KMS-11 (cell line): Measurements from ENCODE around the gene UPB1.
A peak's percentile ranks its signal among the peaks of the same experiment; 100 is the strongest.

Source experiments
- H2AFZ ChIP-seq: fragments of 200-600 bp; sonication (generic); 2 replicates; pipeline ENCODE4 v1.6.1; 2016; ENCODE audit warnings: antibody characterized with exemption, mixed run types, low read depth
- H3K27ac ChIP-seq: fragments of 200-600 bp; sonication (generic); 2 replicates; pipeline ENCODE4 v1.6.1; 2016; ENCODE audit warnings: mild to moderate bottlenecking, mixed run types
- H3K27me3 ChIP-seq: fragments of 200-600 bp; sonication (generic); 2 replicates; pipeline ENCODE4 v1.6.1; 2017; ENCODE audit warnings: mild to moderate bottlenecking, low read depth, mixed run types, moderate library complexity; ENCODE audit not compliant: insufficient read depth
- H3K36me3 ChIP-seq: fragments of 200-600 bp; sonication (generic); 2 replicates; pipeline ENCODE4 v1.6.1; 2017; ENCODE audit warnings: mild to moderate bottlenecking, mixed run types; ENCODE audit not compliant: insufficient read depth
- H3K4me1 ChIP-seq: fragments of 200-600 bp; sonication (generic); 2 replicates; pipeline ENCODE4 v1.6.1; 2016; ENCODE audit warnings: mild to moderate bottlenecking, low read depth, mixed run types; ENCODE audit not compliant: poor library complexity, severe bottlenecking
- H3K4me2 ChIP-seq: fragments of 200-600 bp; sonication (generic); 2 replicates; pipeline ENCODE4 v1.7.0; 2016; ENCODE audit warnings: mild to moderate bottlenecking, mixed run types
- H3K4me3 ChIP-seq: fragments of 200-600 bp; sonication (generic); IDR thresholded peaks from 2 replicates; pipeline ENCODE4 v1.6.1; 2017; ENCODE audit warnings: low read depth, low read length, mixed read lengths; ENCODE audit not compliant: insufficient read depth
- H3K79me2 ChIP-seq: fragments of 200-600 bp; sonication (generic); 2 replicates; pipeline ENCODE4 v1.6.1; 2016; ENCODE audit warnings: low read depth, mixed run types; ENCODE audit not compliant: insufficient read depth
- H3K9ac ChIP-seq: fragments of 200-600 bp; sonication (generic); 2 replicates; pipeline ENCODE4 v1.6.1; 2016; ENCODE audit warnings: mild to moderate bottlenecking, mixed run types
- H4K20me1 ChIP-seq: fragments of 200-600 bp; sonication (generic); 2 replicates; pipeline ENCODE4 v1.6.1; 2016; ENCODE audit warnings: mild to moderate bottlenecking, mixed run types; ENCODE audit not compliant: insufficient read depth
- CTCF ChIP-seq: fragments of 200-600 bp; sonication (generic); conservative IDR thresholded peaks from 2 replicates; pipeline ENCODE4 v1.6.1; 2017; ENCODE audit warnings: low read depth, mild to moderate bottlenecking, antibody characterized with exemption, low read length, moderate library complexity, mixed read lengths

Gene UPB1

GRCh38 chr22:24501301-24502005 is 6.3 kb downstream of the UPB1 start:
- no peak overlapping the region for H3K27ac ChIP-seq
- H2AFZ ChIP-seq, result no peak overlapping the region
- no peak overlapping the region for H3K4me3 ChIP-seq
- no peak for TF ChIP-seq CTCF
- H3K27me3 ChIP-seq, result no peaks in the 10 kb centered on the region
- H3K79me2 ChIP-seq, result no peaks in the 10 kb centered on the region
- H3K4me2 ChIP-seq, result no peak overlapping the region
- no peaks in the 10 kb centered on the region for H3K36me3 ChIP-seq
- H3K9ac ChIP-seq, result no peak overlapping the region
- peaks cover 40% of the 10 kb centered on the region for H3K4me1 ChIP-seq
- H4K20me1 ChIP-seq, result no peaks in the 10 kb centered on the region

- H3K27me3 ChIP-seq, result no peaks in the 10 kb centered on the region
- no peak for TF ChIP-seq CTCF
- no peaks in the 10 kb centered on the region for H3K36me3 ChIP-seq
- no peak overlapping the region for H2AFZ ChIP-seq
- no peaks in the 10 kb centered on the region for H3K79me2 ChIP-seq
- H4K20me1 ChIP-seq, result no peaks in the 10 kb centered on the region
- no peak overlapping the region for H3K9ac ChIP-seq
- H3K27ac ChIP-seq, result no peak overlapping the region
- no peak overlapping the region for H3K4me3 ChIP-seq
- peaks cover 38% of the 10 kb centered on the region for H3K4me1 ChIP-seq
- no peak overlapping the region for H3K4me2 ChIP-seq
Measured at GRCh38 chr22:24502034-24502433, 6.9 kb downstream of the UPB1 start.

GRCh38 chr22:24502541-24502940 is 7.4 kb downstream of the UPB1 start:
- Histone ChIP-seq H3K27me3 (no peaks in the 10 kb centered on the region), H3K4me3 (no peak overlapping the region), H3K4me1 (peaks cover 33% of the 10 kb centered on the region), H3K4me2 (no peak overlapping the region), H3K27ac (no peak overlapping the region), H3K9ac (no peak overlapping the region), H2AFZ (no peak overlapping the region), H4K20me1 (no peaks in the 10 kb centered on the region), H3K36me3 (no peaks in the 10 kb centered on the region), H3K79me2 (no peaks in the 10 kb centered on the region)
- no peak for TF ChIP-seq CTCF

- Histone ChIP-seq H3K27ac (no peak overlapping the region), H3K4me2 (no peak overlapping the region)
- peak; percentile 81 for TF ChIP-seq CTCF
Measured at GRCh38 chr22:24503137-24503842, 8.2 kb downstream of the UPB1 start.

More at GRCh38 chr22:24503137-24503842, 8.2 kb downstream of the UPB1 start:
- H2AFZ ChIP-seq, result no peak overlapping the region
- no peaks in the 10 kb centered on the region for H3K27me3 ChIP-seq
- no peak overlapping the region for H3K4me3 ChIP-seq
- no peaks in the 10 kb centered on the region for H4K20me1 ChIP-seq
- H3K9ac ChIP-seq, result no peak overlapping the region
- peaks cover 25% of the 10 kb centered on the region for H3K4me1 ChIP-seq
- H3K79me2 ChIP-seq, result no peaks in the 10 kb centered on the region
- no peaks in the 10 kb centered on the region for H3K36me3 ChIP-seq
